Measurements from ENCODE around the gene GUCA1A. TPM values are rescaled to one million over a fixed set of nuclear protein-coding genes. Genes with fewer than 3 reads are reported as not detected.

Gene GUCA1A
- polyA plus RNA-seq, 4 donors = 0.19 to 0.29 TPM; not detected in 2

Other genes starting within 250 kb of the GUCA1A start
- gene CCND3, start 231.6 kb upstream of the GUCA1A start, polyA plus RNA-seq (ENCODE audit: insufficient read length in 4 of 4) = 10 to 100 TPM; 28.1 to 32.8 (median 29.8) TPM
- 10 to 100 TPM; 20.1 to 23.4 (median 21.1) TPM for gene TAF8, start 122.8 kb upstream of the GUCA1A start, polyA plus RNA-seq (ENCODE audit: insufficient read length in 4 of 4)
- gene C6orf132, start 30.7 kb upstream of the GUCA1A start, polyA plus RNA-seq (ENCODE audit: insufficient read length in 4 of 4) = 1 to 10 TPM; 4.1 to 6.3 (median 4.4) TPM
- gene GUCA1B, start 21.6 kb downstream of the GUCA1A start, polyA plus RNA-seq (ENCODE audit: insufficient read length in 4 of 4) = under 1 TPM; 0.51 to 0.91 (median 0.81) TPM
- gene MRPS10, start 44.5 kb downstream of the GUCA1A start, polyA plus RNA-seq (ENCODE audit: insufficient read length in 4 of 4) = 10 to 100 TPM; 30.3 to 35.9 (median 32.2) TPM

All from right renal pelvis (tissue), 4 donors.